Hematopoietic multipotent progenitor cell treated with erythropoietin and hydrocortisone succinate and interleukin-3 and kit ligand, for 17 days (in vitro differentiated cells): ENCODE data around the gene SDK1.
"Not testable (repeated sequence)": the region's sequence is repeated elsewhere in the genome, so short reads cannot be mapped to it uniquely, and the experiment has no call there.

Experiments
- DNase-seq: peaks from one replicate; pipeline ENCODE4 v3.0.0-alpha.2; 2015; ENCODE audit warnings: low spot score

The SDK1 gene

GRCh38 chr7:4207011-4207410, 906.0 kb downstream of the SDK1 start:
- no peak for DNase-seq

GRCh38 chr7:4208086-4208485, 907.0 kb downstream of the SDK1 start:
- no peak for DNase-seq

GRCh38 chr7:4208586-4208985, 907.5 kb downstream of the SDK1 start:
- no peak for DNase-seq

- DNase-seq = no peak
Measured at GRCh38 chr7:4209126-4209525, 908.1 kb downstream of the SDK1 start.

GRCh38 chr7:4209966-4210365, 908.9 kb downstream of the SDK1 start:
- no peak for DNase-seq

GRCh38 chr7:4210821-4211220, 909.8 kb downstream of the SDK1 start:
- no peak for DNase-seq

- no peak for DNase-seq
Measured at GRCh38 chr7:4211261-4211660, 910.2 kb downstream of the SDK1 start.

GRCh38 chr7:4212376-4212775, 911.3 kb downstream of the SDK1 start:
- DNase-seq = no peak

GRCh38 chr7:4214291-4215155, 913.5 kb downstream of the SDK1 start:
- no peak for DNase-seq

- DNase-seq = no peak
Measured at GRCh38 chr7:4215176-4215720, 914.2 kb downstream of the SDK1 start.

GRCh38 chr7:4216016-4216415, 915.0 kb downstream of the SDK1 start:
- DNase-seq = no peak

- DNase-seq = not testable (repeated sequence)
Measured at GRCh38 chr7:4217126-4217660, 916.1 kb downstream of the SDK1 start.

- DNase-seq = no peak
Measured at GRCh38 chr7:4218481-4218880, 917.4 kb downstream of the SDK1 start.

- DNase-seq = no peak
Measured at GRCh38 chr7:4220011-4220410, 919.0 kb downstream of the SDK1 start.

- DNase-seq = no peak
Measured at GRCh38 chr7:4221043-4221442, 920.0 kb downstream of the SDK1 start.

GRCh38 chr7:4222676-4223075, 921.6 kb downstream of the SDK1 start:
- DNase-seq = no peak

GRCh38 chr7:4225361-4225771, 924.3 kb downstream of the SDK1 start:
- no peak for DNase-seq

GRCh38 chr7:4225881-4226523, 925.0 kb downstream of the SDK1 start:
- no peak for DNase-seq

- no peak for DNase-seq
Measured at GRCh38 chr7:4226524-4226882, 925.5 kb downstream of the SDK1 start.

GRCh38 chr7:4227105-4228010, 926.3 kb downstream of the SDK1 start:
- DNase-seq = no peak

- DNase-seq = no peak
Measured at GRCh38 chr7:4230352-4230751, 929.3 kb downstream of the SDK1 start.

GRCh38 chr7:4233146-4233545, 932.1 kb downstream of the SDK1 start:
- no peak for DNase-seq
